ENCODE data around the gene FMNL3. TPM values are rescaled to one million over a fixed set of nuclear protein-coding genes. Genes with fewer than 3 reads are reported as not detected.
A peak's percentile ranks its signal among the peaks of the same experiment; 100 is the strongest.
"Not testable (repeated sequence)": the region's sequence is repeated elsewhere in the genome, so short reads cannot be mapped to it uniquely, and the experiment has no call there.

FMNL3 gene
- total RNA-seq, 2 donors from 2014 or later: 3.0 to 6.2 TPM

DNA sequence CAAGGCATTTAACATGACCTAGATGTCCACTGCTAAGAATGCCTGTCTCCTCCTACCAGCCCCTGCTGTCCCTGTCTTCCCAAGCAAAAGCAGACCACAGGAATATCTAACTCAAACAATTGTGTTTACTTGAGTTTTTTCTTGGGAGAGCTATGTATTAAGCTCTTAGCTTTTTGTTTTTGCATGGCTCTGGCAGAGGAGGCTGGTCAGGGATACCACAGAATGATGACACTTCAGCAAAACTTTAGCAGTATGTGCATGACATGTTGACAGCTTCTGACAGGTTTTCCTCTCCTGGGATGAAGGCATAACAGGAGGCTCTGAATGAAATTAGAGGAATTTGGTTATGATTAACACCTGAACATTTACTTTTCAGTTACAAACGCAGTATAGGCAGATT, 41.1 kb upstream of the FMNL3 start:
- intact Hi-C loops (cut with DNase I): no loop called here
- no peak for TF ChIP-seq POLR2A (IDR thresholded peaks at IDR 0.05)
- TF ChIP-seq, protein P1, sequence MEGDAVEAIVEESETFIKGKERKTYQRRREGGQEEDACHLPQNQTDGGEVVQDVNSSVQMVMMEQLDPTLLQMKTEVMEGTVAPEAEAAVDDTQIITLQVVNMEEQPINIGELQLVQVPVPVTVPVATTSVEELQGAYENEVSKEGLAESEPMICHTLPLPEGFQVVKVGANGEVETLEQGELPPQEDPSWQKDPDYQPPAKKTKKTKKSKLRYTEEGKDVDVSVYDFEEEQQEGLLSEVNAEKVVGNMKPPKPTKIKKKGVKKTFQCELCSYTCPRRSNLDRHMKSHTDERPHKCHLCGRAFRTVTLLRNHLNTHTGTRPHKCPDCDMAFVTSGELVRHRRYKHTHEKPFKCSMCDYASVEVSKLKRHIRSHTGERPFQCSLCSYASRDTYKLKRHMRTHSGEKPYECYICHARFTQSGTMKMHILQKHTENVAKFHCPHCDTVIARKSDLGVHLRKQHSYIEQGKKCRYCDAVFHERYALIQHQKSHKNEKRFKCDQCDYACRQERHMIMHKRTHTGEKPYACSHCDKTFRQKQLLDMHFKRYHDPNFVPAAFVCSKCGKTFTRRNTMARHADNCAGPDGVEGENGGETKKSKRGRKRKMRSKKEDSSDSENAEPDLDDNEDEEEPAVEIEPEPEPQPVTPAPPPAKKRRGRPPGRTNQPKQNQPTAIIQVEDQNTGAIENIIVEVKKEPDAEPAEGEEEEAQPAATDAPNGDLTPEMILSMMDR (IDR thresholded peaks at IDR 0.05): no peak
- Histone ChIP-seq H3K4me3 (no peak overlapping the region), H3K27ac (no peak overlapping the region), H3K36me3 (replicated peaks in 1 of 2; ENCODE audit: insufficient read depth in 1 of 2, low read depth in 2 of 2) (peaks cover 0 to 3% of the 10 kb centered on the region in 2 donors), H3K27me3 (no peaks in the 10 kb centered on the region), H3K4me1 (peaks cover 77% of the 10 kb centered on the region), H3K9me3 (no peaks in the 10 kb centered on the region)
- WGBS, 2 donors: 17 to 44% methylated on average over 1 of the region's 1 CpG
- ATAC-seq (no peak), DNase-seq (no peak)

DNA sequence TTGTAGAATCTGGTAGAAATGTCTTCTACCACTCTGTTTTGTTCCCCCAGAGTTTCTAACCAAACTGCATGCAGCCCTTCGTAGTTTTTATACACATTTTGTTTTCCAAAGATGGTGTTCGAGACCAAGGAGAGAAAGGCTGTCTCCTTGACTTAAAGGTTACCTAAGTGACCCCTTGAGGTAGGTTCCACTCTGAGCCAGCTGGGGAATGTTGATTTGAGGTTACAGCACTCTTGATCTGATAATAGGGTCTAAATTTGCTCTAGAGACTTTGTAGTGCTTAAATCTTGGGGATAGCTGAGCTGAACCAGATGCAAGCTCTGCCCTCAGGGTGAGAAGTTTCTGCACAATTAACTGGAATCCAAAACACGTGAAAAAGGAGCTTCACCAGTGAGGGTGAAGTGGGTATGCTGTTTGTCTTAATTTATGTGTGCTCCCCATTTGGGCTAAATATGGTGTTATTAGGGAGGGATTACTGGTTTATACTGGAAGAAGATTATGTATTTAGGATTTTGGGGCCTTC, 37.2 kb upstream of the FMNL3 start:
- TF ChIP-seq POLR2A (IDR thresholded peaks at IDR 0.05): no peak
- TF ChIP-seq, protein P1 (IDR thresholded peaks at IDR 0.05): no peak
- ATAC-seq (no peak), DNase-seq (no peak)
- intact Hi-C loops (cut with DNase I): no loop called here
- Histone ChIP-seq H3K27me3 (no peaks in the 10 kb centered on the region), H3K9me3 (no peaks in the 10 kb centered on the region), H3K36me3 (replicated peaks in 1 of 2; ENCODE audit: insufficient read depth in 1 of 2, low read depth in 2 of 2) (no peaks in the 10 kb centered on the region), H3K4me3 (no peak overlapping the region), H3K27ac (no peak overlapping the region), H3K4me1 (peaks cover 60% of the 10 kb centered on the region)
- 37 to 46% methylated on average over 3 of the region's 3 CpGs for WGBS, 2 donors

DNA sequence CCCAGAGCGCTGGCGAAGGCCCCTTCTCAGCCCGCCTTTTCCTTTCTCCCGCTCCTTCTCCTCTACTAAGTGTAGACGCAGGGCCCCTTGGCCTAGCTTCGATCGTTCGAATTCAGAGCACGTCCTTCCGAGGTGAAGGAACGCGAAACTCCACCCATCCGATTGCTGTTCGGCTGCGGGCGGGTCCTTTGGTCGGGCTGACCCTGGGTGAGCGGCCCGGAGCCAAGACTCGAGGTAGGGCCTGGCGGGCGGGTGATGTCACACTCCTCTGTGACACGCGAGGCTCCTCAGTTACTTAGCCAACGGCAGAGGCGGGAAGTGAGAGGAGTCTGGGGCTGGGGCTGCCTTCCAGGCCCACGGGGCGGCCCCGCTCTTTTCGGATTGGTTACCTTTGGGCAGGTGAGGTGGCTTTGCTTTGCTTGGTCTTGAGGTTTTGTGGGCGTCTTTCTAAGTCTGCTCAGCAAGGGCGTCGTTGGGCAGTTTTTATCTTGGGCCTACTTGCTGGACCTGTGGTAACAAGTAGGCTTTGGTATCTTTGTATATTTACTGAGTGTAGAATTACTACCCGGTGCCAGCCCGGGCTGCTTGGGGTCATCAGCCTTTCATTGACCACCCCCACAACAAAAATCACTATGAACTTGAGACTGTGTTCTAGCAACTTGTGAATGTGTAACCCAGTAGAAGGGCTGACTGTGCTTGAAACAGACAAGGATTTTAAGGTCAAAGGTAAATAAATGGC, 34.8 kb upstream of the FMNL3 start:
- H3K36me3 ChIP-seq (replicated peaks in 1 of 2; ENCODE audit: insufficient read depth in 1 of 2, low read depth in 2 of 2): no peaks in the 10 kb centered on the region
- peak overlapping the region; percentile 48 to 51 for H3K4me3 ChIP-seq
- H3K9me3 ChIP-seq: no peaks in the 10 kb centered on the region
- intact Hi-C loops (cut with DNase I): no loop called here
- WGBS, 2 donors: 0% methylated on average over 4 to 35 of the region's 35 CpGs
- ATAC-seq (peak; percentile 74), DNase-seq (peak; percentile 90 to 95 (median 93))
- TF ChIP-seq, protein P1 (IDR thresholded peaks at IDR 0.05): no peak
- no peak for TF ChIP-seq POLR2A (IDR thresholded peaks at IDR 0.05)
- H3K4me1 ChIP-seq: peaks cover 39% of the 10 kb centered on the region
- no peaks in the 10 kb centered on the region for H3K27me3 ChIP-seq
- peak overlapping the region; percentile 96 to 98 (median 98) for H3K27ac ChIP-seq

DNA sequence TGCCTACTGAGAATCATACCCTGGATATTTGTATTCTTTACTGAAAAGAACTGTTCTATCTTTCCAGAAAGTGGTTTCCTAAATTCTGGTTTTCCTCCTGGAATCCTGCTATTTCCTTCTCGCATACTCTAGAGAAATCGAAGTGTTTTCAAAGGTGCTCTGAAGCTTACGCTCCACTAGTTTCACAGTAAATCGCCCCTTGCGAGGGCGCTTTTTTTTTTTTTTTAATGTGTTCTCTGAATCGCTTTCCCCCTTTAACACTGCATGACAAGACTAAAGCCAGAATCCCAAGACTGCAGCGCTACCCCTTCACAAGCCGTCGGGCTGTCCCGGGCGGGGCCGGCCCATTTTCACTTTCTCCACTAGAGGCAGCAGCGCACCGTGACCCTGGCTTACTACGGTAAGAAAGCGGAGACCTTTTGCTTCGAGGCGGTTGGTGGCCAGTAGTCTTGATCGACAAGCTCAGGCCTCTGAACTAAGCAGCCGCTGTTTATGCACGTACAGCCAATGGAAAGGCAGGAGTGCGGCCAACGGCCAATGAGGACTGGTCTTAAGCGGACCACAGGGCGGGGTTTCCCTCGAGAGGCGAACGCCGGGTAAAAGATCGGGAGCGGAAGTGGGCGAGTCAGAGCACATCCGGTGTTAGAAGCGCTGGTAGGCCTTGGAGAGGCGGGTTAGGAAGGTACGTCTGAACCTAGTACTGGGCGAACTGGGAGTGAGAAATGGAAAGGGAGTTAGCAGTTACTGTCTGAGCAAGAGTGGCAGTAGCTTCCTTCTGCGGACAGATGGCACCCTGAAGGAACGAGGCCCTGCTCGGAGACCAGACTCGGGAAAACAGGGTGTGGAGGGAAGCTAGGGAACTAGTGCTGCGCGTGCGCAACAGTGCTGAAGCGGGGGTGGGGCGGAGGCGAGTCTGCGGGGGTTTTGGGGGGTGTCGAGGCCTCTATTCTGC, 34.0 kb upstream of the FMNL3 start, which contains the start of gene TMBIM6:
TMBIM6 (plus strand) TSS at position 628 of the 952 bp plus-strand sequence. CDS start 10,937 bp downstream, outside the sequence.
- ATAC-seq: peak; percentile 98
- Histone ChIP-seq H3K27me3 (no peaks in the 10 kb centered on the region), H3K4me3 (peak within 1 kb of the TSS; percentile 48 to 51), H3K27ac (peak within 1 kb of the TSS; percentile 96 to 98 (median 98)), H3K36me3 (replicated peaks in 1 of 2; ENCODE audit: insufficient read depth in 1 of 2, low read depth in 2 of 2) (no peaks in the 10 kb centered on the region), H3K4me1 (peaks cover 31% of the 10 kb centered on the region), H3K9me3 (no peaks in the 10 kb centered on the region)
- 4 to 6% methylated on average over 31 to 50 of the region's 50 CpGs for WGBS, 2 donors
- intact Hi-C loops (cut with DNase I): no loop called here
- DNase-seq: peak; percentile 99 to 100 (median 100)
- TF ChIP-seq POLR2A (IDR thresholded peaks at IDR 0.05): peak; percentile 98 to 100 (median 100)
- TF ChIP-seq, protein P1 (IDR thresholded peaks at IDR 0.05): peak; percentile 92 to 99 (median 98)

GRCh38 chr12:49740277-49740676, 33.1 kb upstream of the FMNL3 start:
- ATAC-seq; H3K27me3 ChIP-seq; DNase-seq; H3K36me3 ChIP-seq (replicated peaks in 1 of 2; ENCODE audit: insufficient read depth in 1 of 2, low read depth in 2 of 2); intact Hi-C loops (cut with DNase I); H3K9me3 ChIP-seq; H3K27ac ChIP-seq; H3K4me3 ChIP-seq: not testable (repeated sequence)
- H3K4me1 ChIP-seq: peaks cover 26% of the 10 kb centered on the region
- 82 to 83% methylated on average over 12 of the region's 12 CpGs for WGBS, 2 donors

DNA sequence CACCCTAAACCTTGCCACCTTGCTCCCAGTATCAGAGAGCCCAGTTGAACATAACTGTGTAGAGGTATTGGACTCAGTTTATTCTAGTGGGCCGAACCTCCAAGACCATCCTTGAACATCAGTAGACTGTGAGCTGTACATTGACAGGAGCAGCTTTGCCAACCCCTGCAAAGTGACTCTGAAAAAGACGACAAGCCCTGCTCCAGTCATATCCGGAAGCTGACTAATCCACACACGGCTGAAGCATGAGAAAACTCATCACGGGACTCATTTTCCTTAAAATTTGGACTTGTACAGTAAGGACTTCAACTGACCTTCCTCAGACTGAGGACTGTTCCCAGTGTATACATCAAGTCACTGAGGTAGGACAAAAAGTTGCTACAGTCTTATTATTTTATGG, 31.5 kb upstream of the FMNL3 start:
- ATAC-seq; DNase-seq; H3K36me3 ChIP-seq (replicated peaks in 1 of 2; ENCODE audit: insufficient read depth in 1 of 2, low read depth in 2 of 2); H3K9me3 ChIP-seq; H3K27me3 ChIP-seq; intact Hi-C loops (cut with DNase I); H3K27ac ChIP-seq; H3K4me3 ChIP-seq: not testable (repeated sequence)
- H3K4me1 ChIP-seq: peaks cover 12% of the 10 kb centered on the region
- WGBS, 2 donors: 73 to 77% methylated on average over 4 to 5 of the region's 5 CpGs

DNA sequence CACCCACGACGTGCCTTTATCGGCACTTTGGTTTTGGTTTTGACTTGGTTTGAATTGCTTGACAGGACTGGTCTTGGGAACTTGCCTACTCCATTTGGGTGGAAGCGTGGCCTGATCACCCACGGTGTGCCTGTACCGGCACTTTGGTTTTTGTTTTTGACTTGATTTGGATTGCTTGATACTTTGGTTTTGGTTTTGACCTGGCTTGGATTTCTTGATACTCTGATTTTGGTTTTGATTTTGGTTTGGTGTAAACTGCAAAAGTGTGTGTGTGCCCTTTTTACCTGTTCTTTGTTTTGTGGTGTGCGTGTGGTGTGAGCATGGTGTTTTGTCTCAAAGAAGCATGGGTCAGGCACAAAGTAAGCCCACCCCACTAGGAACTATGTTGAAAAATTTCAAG, 27.7 kb upstream of the FMNL3 start:
- DNase-seq; H3K4me1 ChIP-seq; H3K9me3 ChIP-seq; H3K4me3 ChIP-seq; H3K27ac ChIP-seq; H3K36me3 ChIP-seq (replicated peaks in 1 of 2; ENCODE audit: insufficient read depth in 1 of 2, low read depth in 2 of 2); ATAC-seq; H3K27me3 ChIP-seq; intact Hi-C loops (cut with DNase I): not testable (repeated sequence)
- 91 to 92% methylated on average over 7 of the region's 7 CpGs for WGBS, 2 donors

All from body of pancreas (tissue), 4 donors.